H7 (cell line): Measurements from ENCODE around the gene NAP1L2. TPM values are rescaled to one million over a fixed set of nuclear protein-coding genes. Genes with fewer than 3 reads are reported as not detected.
"Not testable (repeated sequence)": the region's sequence is repeated elsewhere in the genome, so short reads cannot be mapped to it uniquely, and the experiment has no call there.

Experiments used
- DNase-seq: peaks from one replicate; pipeline ENCODE4 v3.0.0; 2012
- H3K27me3 ChIP-seq: 2 replicates; pipeline ENCODE4 v1.6.0; 2011; ENCODE audit warnings: mild to moderate bottlenecking, low read length; ENCODE audit not compliant: control insufficient read depth, insufficient read depth
- H3K36me3 ChIP-seq: replicated peaks from 2 replicates; pipeline ENCODE4 v1.5.1; 2011; ENCODE audit warnings: low read length; ENCODE audit not compliant: control insufficient read depth, insufficient read depth
- H3K4me3 ChIP-seq: 2 replicates; pipeline ENCODE4 v1.5.1; 2011; ENCODE audit warnings: low read depth, mild to moderate bottlenecking, control low read depth, low read length, moderate library complexity; ENCODE audit not compliant: insufficient read depth
- total RNA-seq: library from RNA; depleted of rRNA; stranded (reverse); fragments of >200 nt; shearing (Covaris generic); gene quantifications from 2 replicates; pipeline ENCODE4 v1.2.3, GENCODE V29; 2014; rRNA removed

The NAP1L2 gene, protein sequence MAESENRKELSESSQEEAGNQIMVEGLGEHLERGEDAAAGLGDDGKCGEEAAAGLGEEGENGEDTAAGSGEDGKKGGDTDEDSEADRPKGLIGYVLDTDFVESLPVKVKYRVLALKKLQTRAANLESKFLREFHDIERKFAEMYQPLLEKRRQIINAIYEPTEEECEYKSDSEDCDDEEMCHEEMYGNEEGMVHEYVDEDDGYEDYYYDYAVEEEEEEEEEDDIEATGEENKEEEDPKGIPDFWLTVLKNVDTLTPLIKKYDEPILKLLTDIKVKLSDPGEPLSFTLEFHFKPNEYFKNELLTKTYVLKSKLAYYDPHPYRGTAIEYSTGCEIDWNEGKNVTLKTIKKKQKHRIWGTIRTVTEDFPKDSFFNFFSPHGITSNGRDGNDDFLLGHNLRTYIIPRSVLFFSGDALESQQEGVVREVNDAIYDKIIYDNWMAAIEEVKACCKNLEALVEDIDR
- 12.2 and 12.5 TPM in 2 replicates for total RNA-seq

DNA sequence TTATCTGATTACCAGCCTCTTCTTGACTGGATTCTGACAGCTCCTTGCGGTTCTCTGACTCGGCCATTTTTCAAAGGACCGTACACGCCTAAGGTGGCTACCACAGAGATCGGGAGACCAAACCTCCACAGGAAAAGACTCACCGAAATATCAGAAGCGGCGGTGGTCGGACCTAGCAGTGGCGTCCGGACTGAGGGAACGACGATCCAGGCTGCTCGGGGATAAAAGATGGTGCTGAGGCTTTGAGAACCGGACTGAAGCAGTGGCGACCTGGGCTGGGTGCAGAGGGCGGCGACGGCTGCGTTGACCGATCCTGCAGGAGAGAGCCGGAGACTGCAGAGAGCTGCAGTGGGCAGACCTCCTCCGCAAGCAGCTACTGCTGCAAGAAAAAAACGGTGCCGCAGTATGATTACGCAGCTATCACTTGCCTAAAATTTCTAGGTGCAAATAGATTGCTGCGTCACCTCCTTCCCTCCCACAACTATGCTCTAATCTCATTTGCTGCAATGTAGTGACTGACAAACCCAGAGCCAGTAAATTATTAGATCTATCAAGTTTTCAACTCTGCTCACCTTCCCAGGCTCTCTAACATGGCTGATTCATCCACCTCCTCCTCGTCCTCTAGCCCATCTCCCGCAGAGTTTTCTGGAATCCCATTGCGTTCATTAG, at the start of gene NAP1L2:
TSS of gene NAP1L2 (minus strand) at position 426 of the 669 bp plus-strand sequence. CDS start at position 67, 359 bp downstream.
- Histone ChIP-seq H3K4me3 (peak within 1 kb of the TSS; percentile 69), H3K36me3 (no peaks in the 10 kb centered on the region), H3K27me3 (no peaks in the 10 kb centered on the region)
- peak; percentile 26 for DNase-seq

GRCh38 chrX:73262991-73263390, 48.3 kb upstream of the NAP1L2 start:
- Histone ChIP-seq H3K4me3 (no peak overlapping the region), H3K36me3 (no peaks in the 10 kb centered on the region), H3K27me3 (no peaks in the 10 kb centered on the region)
- peak; percentile 5 for DNase-seq

DNA sequence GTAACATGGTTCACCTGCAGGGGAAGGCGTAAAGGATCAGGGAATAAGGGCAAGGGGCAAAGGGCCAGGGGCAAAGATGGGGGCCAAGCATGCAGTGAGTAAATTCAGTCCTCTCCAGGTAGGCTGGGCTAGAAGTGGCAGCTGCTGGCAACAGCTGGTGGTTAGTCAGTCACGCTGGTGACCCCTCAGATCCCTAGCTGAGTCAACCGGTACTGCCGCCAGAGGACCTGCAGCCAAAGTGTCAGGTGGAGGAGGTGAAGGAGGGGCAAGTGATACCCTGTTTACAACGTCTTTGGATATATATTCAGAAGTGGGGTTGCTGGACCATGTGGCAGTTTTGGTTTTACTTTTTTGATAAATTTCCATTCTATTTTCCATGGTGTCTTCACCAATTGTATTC, 24.6 kb upstream of the NAP1L2 start:
- no peaks in the 10 kb centered on the region for H3K36me3 ChIP-seq
- no peaks in the 10 kb centered on the region for H3K27me3 ChIP-seq
- peak; percentile 3 for DNase-seq
- no peak overlapping the region for H3K4me3 ChIP-seq

DNA sequence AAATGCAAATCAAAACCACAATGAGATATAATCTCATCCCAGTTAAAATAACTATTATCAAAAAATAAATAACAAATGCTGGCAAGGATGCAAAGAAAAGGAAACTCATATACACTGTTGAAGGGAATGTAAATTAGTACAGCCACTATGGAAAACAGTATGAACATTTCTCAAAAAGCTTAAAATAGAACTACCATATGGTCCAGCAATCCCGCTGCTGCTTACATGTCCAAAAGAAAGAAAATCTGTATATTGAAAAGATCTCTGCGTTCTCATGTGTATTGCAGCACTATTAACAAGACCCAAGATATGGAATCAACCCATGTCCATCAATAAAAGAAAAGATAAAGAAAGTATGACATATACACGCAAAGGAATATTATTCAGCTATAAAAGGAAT, 3.0 kb upstream of the NAP1L2 start:
- H3K36me3 ChIP-seq: no peaks in the 10 kb centered on the region
- no peak for DNase-seq
- H3K4me3 ChIP-seq: no peak overlapping the region
- H3K27me3 ChIP-seq: no peaks in the 10 kb centered on the region

DNA sequence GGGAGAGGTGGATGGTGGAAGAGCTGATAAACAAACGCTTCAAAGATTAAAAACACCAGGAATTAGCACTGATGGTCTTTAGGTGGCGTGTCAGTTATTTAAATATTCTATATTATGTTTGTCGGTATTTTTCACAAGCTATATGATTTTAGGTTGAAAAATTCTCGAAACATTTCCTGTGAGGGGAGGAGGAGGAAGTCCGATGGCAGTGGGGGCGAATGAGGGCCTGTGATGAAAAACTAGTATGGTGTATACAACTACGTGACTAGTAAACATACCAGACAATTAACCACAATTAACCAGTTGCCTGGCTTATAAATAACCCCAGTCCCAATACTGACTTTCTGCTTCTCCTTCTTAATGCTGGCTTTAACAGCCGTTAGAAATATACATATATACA, 595 bp upstream of the NAP1L2 start:
- peak overlapping the region; percentile 69 for H3K4me3 ChIP-seq
- DNase-seq: no peak
- H3K36me3 ChIP-seq: no peaks in the 10 kb centered on the region
- no peaks in the 10 kb centered on the region for H3K27me3 ChIP-seq

DNA sequence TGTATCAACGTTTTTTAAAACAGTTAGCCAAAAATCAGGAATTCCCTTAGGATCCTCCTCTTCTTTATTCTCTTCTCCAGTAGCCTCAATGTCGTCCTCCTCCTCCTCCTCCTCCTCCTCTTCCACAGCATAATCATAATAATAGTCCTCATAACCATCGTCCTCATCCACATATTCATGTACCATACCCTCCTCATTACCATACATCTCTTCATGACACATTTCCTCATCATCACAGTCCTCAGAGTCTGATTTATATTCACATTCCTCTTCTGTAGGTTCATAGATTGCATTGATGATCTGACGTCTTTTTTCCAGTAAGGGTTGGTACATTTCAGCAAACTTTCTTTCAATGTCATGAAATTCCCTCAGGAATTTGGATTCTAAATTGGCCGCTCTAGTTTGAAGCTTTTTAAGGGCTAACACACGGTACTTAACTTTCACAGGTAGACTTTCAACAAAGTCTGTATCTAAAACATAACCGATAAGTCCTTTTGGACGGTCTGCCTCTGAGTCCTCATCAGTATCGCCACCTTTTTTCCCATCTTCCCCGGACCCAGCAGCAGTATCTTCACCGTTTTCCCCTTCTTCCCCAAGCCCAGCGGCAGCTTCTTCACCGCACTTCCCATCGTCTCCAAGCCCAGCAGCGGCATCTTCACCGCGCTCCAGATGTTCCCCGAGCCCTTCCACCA, 771 bp downstream of the NAP1L2 start:
- DNase-seq: no peak
- Histone ChIP-seq H3K27me3 (no peaks in the 10 kb centered on the region), H3K4me3 (peak overlapping the region; percentile 69), H3K36me3 (no peaks in the 10 kb centered on the region)

GRCh38 chrX:73206366-73206765, 8.3 kb downstream of the NAP1L2 start:
- Histone ChIP-seq H3K36me3 (no peaks in the 10 kb centered on the region), H3K27me3 (no peaks in the 10 kb centered on the region)
- no peak for DNase-seq

GRCh38 chrX:73182502-73183114, 32.0 kb downstream of the NAP1L2 start:
- no peak for DNase-seq
- Histone ChIP-seq H3K27me3 (no peaks in the 10 kb centered on the region), H3K36me3 (no peaks in the 10 kb centered on the region), H3K4me3 (no peak overlapping the region)

More at GRCh38 chrX:73206366-73206765, 8.3 kb downstream of the NAP1L2 start:
- no peak overlapping the region for H3K4me3 ChIP-seq

- not testable (repeated sequence) for H3K36me3 ChIP-seq, H3K4me3 ChIP-seq, H3K27me3 ChIP-seq, DNase-seq
These were observed 45.7 kb downstream of the NAP1L2 start for GRCh38 chrX:73168945-73169344.

Other genes starting within 250 kb of the NAP1L2 start
- gene PABPC1L2B, start 211.9 kb downstream of the NAP1L2 start, total RNA-seq: 0.11 and 0.17 TPM in 2 replicates
- 0.03 and 0.26 TPM in 2 replicates for gene PABPC1L2A, start 135.3 kb downstream of the NAP1L2 start, total RNA-seq
- 21.7 and 23.8 TPM in 2 replicates for gene CDX4, start 232.2 kb upstream of the NAP1L2 start, total RNA-seq